ENCODE measurements around the gene GAN.

The GAN gene

DNA sequence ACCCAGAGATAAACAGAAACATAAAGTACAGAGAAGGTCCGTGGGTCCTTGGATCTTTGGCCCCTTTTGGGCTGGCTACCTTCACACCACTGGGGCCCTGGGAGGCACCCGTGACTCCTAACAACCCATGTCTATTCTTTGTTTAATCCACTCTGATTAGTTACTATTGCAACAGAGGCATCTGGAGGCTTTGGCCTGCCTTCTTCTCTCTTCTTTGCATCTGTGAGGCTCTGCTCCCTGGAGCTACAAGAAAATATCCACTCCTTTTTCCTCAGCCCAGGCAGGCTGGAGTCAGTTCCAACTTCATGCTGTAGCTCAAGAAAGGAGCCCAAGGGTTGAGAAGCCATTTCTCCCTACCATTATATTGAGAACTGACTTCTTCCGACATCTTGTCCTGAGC, 120.3 kb downstream of the GAN start:
- DNase-seq = no peak

DNA sequence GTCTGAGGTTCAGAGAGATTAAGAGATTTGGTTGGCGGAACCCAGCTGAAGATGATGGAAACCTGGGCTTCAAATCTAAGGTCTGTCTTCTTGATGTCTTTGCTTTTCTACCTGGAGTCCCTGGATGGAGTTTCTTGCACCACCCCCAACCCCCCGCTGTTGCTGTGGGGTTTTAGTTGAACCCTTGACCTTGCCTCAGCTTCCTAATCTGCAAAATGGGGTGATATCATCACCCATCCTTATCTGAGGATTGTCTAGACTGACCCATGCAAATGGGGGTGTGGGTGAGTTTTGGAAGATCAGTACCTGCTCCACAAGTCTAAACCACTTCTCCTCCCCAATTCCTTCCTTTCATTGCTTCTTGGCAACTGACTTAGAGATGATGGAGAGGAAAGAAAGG, 120.8 kb downstream of the GAN start:
- no peak for DNase-seq

DNA sequence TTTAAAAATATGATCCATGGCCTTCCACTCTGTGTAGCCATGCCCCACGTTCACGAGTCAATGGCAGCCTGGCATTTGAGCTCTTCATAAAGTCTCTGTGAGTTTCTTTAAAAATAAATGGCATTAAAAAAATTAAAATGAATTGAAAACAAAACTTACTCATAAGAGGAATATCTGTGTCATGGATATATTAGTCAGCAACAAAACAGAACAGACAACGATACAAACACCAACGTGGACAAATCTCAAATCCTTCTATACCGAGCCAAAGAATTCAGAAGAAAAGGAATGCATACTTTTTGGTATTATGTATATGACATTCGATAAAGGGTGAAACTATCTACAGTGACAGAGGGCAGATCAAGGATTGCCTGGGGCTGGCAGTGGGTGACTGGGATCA, 121.6 kb downstream of the GAN start:
- no peak for DNase-seq

DNA sequence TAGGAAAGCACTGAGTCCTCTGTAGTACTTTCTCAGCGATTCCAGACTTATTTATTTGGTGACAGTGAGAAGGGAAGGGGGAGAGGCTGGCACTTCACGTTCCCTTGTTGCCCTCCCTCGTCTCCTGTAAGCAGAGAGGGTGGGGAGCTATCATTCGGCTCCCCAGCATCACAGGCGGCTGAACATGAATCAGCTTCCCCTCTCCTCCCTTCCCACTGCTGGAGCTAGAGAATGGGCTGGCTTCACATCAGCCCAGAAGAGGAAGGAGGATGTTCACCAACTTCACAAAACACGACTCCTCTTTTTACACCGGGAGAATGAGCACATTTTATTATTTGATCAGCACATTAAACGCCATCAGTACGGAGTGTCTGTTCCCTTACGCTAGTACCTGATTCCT, 123.1 kb downstream of the GAN start:
- DNase-seq = no peak
